ENCODE results near the gene CHRD.

GRCh38 chr3:184352149-184352785 lies 27.6 kb upstream of the CHRD start:
- TF ChIP-seq HINFP (tag; conservative IDR thresholded peaks at IDR 0.05; ENCODE audit: low read depth): no peak
- no peak for TF ChIP-seq SPI1 (IDR thresholded peaks at IDR 0.05; ENCODE audit: borderline replicate concordance, low read depth, low read length)
- no peak for TF ChIP-seq ZBTB34 (CRISPR knock-in tag; IDR thresholded peaks at IDR 0.05)
- TF ChIP-seq MEF2A (IDR thresholded peaks at IDR 0.05; ENCODE audit: control insufficient read depth, low read depth, low read length): no peak
- no peak for TF ChIP-seq FOXK2 (conservative IDR thresholded peaks at IDR 0.05 in 1 of 2, IDR thresholded peaks at IDR 0.05 in 1 of 2; ENCODE audit: low read depth in 2 of 2)
- TF ChIP-seq ELF4 (CRISPR knock-in tag; IDR thresholded peaks at IDR 0.05): no peak
- TF ChIP-seq EZH2 (IDR thresholded peaks at IDR 0.05; ENCODE audit: borderline replicate concordance, low read depth, low read length): no peak
- no peak for TF ChIP-seq TCF15 (CRISPR knock-in tag; IDR thresholded peaks at IDR 0.05)

Measured in K562 (cell line).